K562 (cell line): ENCODE data around the gene GGACT. TPM values are rescaled to one million over a fixed set of nuclear protein-coding genes. Genes with fewer than 3 reads are reported as not detected.

ENCODE experiments used
- ATAC-seq: fragments of 200-7000 bp; cut with Tn5 transposase; 3 replicates; pipeline ENCODE4 v1.9.1; 2020; ENCODE audit warnings: moderate library complexity
- BruUV-seq: library from RNA; stranded (reverse); fragments of 400-500 nt; replicated peaks from 2 replicates; lab custom pipeline; 2021; lab: Mats Ljungman, UMichigan
- CTCF ChIA-PET: fragments of 300-600 bp; formaldehyde crosslinking; extraction: SDS; loops from one replicate; lab custom pipeline; 2021; ENCODE audit warnings: low intra/inter-chr PET ratio; lab: Yijun Ruan, JAX
- POLR2A ChIA-PET: fragments of 300-600, 350-650 bp; sonication (Branson Sonifier 250); formaldehyde crosslinking; extraction: SDS; loops from one replicate; lab custom pipeline; 2021; ENCODE audit warnings: antibody characterized with exemption, inconsistent platforms; lab: Yijun Ruan, JAX
- DNase-seq, 4 experiments: peaks; one replicate each; pipeline versions ENCODE4 v3.0.0 to v3.0.0-alpha.2; 2011 to 2018; ENCODE audit warnings: low spot score in 3 of 4, mixed read lengths in 3 of 4; ENCODE audit errors: extremely low read depth in 1 of 4
- FAIRE-seq: peaks from 2 replicates; lab custom pipeline; 2011; peaks lifted over from hg19 to GRCh38; lab: Jason Lieb, UNC
- H2AFZ ChIP-seq: 2 replicates; pipeline ENCODE4 v1.6.0; 2011; ENCODE audit warnings: low read depth, low read length, control low read depth, inconsistent platforms
- H3K27ac ChIP-seq: fragments of 200-600 bp; 3 replicates; pipeline ENCODE4 v1.8.0; 2011; ENCODE audit warnings: low read depth, mild to moderate bottlenecking, control low read depth, inconsistent platforms, low read length, moderate library complexity, mixed read lengths; ENCODE audit errors: extremely low read depth
- H3K27me3 ChIP-seq, 2 experiments: fragments of 300-600 bp in 1 of 2; 2 replicates in 1 of 2; 3 replicates in 1 of 2; pipeline versions ENCODE4 v1.6.0 to v1.8.0; 2011; ENCODE audit warnings: inconsistent platforms in 2 of 2, low read length in 2 of 2, mild to moderate bottlenecking in 1 of 2, mixed read lengths in 1 of 2, moderate library complexity in 1 of 2; ENCODE audit not compliant: control insufficient read depth in 2 of 2, insufficient read depth in 2 of 2
- H3K36me3 ChIP-seq: fragments of 300-600 bp; 3 replicates; pipeline ENCODE4 v1.8.0; 2011; ENCODE audit warnings: mild to moderate bottlenecking, low read length, inconsistent platforms; ENCODE audit not compliant: control insufficient read depth, insufficient read depth
- H3K4me1 ChIP-seq, 2 experiments: fragments of 200-600 bp in 1 of 2; replicated peaks in 1 of 2; 2 replicates in 1 of 2; 3 replicates in 1 of 2; pipeline versions ENCODE4 v1.5.1 to v1.8.0; 2011; ENCODE audit warnings: inconsistent platforms in 2 of 2, low read length in 2 of 2, mild to moderate bottlenecking in 1 of 2, mixed read lengths in 1 of 2, moderate library complexity in 1 of 2; ENCODE audit not compliant: control insufficient read depth in 2 of 2, insufficient read depth in 2 of 2
- H3K4me2 ChIP-seq: 2 replicates; pipeline ENCODE4 v1.6.1; 2011; ENCODE audit warnings: low read length, control low read depth, inconsistent platforms, mixed read lengths; ENCODE audit not compliant: insufficient read depth
- H3K4me3 ChIP-seq: fragments of 200-600 bp; sonication (generic), shearing (Covaris generic); 2 replicates; pipeline ENCODE4 v1.5.1; 2016; ENCODE audit warnings: control low read depth, inconsistent platforms
- H3K79me2 ChIP-seq: fragments of 200-600 bp; 3 replicates; pipeline ENCODE4 v1.8.0; 2011; ENCODE audit warnings: low read length, inconsistent platforms; ENCODE audit not compliant: control insufficient read depth, insufficient read depth
- H3K9ac ChIP-seq, 2 experiments: 2 replicates each; pipeline versions ENCODE4 v1.6.0 to v1.6.1; 2011; ENCODE audit warnings: low read depth in 2 of 2, low read length in 2 of 2, control low read depth in 1 of 2, inconsistent platforms in 1 of 2, mild to moderate bottlenecking in 1 of 2, mixed read lengths in 1 of 2; ENCODE audit not compliant: insufficient read depth in 1 of 2
- H3K9me1 ChIP-seq: one replicate; pipeline ENCODE4 v1.6.0; 2011; ENCODE audit warnings: inconsistent platforms, mild to moderate bottlenecking, low read length, moderate library complexity; ENCODE audit not compliant: control insufficient read depth, insufficient read depth
- H3K9me3 ChIP-seq: replicated peaks from 2 replicates; pipeline ENCODE4 v1.5.1; 2011; ENCODE audit warnings: low read depth, low read length, inconsistent platforms; ENCODE audit not compliant: control insufficient read depth, insufficient read depth
- H4K20me1 ChIP-seq: replicated peaks from 2 replicates; pipeline ENCODE4 v1.6.1; 2011; ENCODE audit warnings: low read length, inconsistent platforms, mixed read lengths; ENCODE audit not compliant: control insufficient read depth, insufficient read depth
- CCNT2 ChIP-seq: IDR thresholded peaks from 2 replicates; pipeline ENCODE4 v1.6.1; 2011; ENCODE audit warnings: borderline replicate concordance, low read depth, mild to moderate bottlenecking, moderate library complexity, mixed read lengths, low read length; ENCODE audit not compliant: insufficient read length; ENCODE audit errors: extremely low read depth
- DIDO1 ChIP-seq: fragments of 450-650 bp; IDR thresholded peaks from 2 replicates; pipeline ENCODE4 v1.6.1; 2016; ENCODE audit warnings: low read depth, missing biosample characterization, missing genetic modification characterization
- JUN ChIP-seq, 2 experiments: sonication (generic) in 1 of 2; formaldehyde crosslinking in 1 of 2; IDR thresholded peaks; 2 replicates each; pipeline versions ENCODE4 v1.6.1 to v1.8.0; 2012 to 2022; ENCODE audit warnings: borderline replicate concordance in 2 of 2, mild to moderate bottlenecking in 2 of 2, improper control_type of control experiment in 1 of 2, low read depth in 1 of 2, low read length in 1 of 2, missing genetic modification reagents in 1 of 2
- KLF16 ChIP-seq: IDR thresholded peaks from 2 replicates; pipeline ENCODE4 v1.6.1; 2016; ENCODE audit warnings: antibody characterized with exemption
- PURB ChIP-seq: sonication (generic); formaldehyde crosslinking; IDR thresholded peaks from 2 replicates; pipeline ENCODE4 v1.9.0; 2021; ENCODE audit warnings: low read depth, mild to moderate bottlenecking, missing genetic modification reagents
- RBM15 ChIP-seq: fragments of 200-400 bp; formaldehyde crosslinking; IDR thresholded peaks from 2 replicates; pipeline ENCODE4 v1.6.1; 2018; ENCODE audit warnings: mild to moderate bottlenecking, low read length, moderate library complexity; ENCODE audit not compliant: insufficient read depth
- ZNF124 ChIP-seq: sonication (generic); formaldehyde crosslinking; IDR thresholded peaks from 2 replicates; pipeline ENCODE4 v1.8.1; 2022; ENCODE audit warnings: missing genetic modification reagents
- WGBS: fragments of 100-300 bp; shearing (Covaris generic); methylation state at CpG from one replicate; pipeline ENCODE4 v1.1.6; 2016; ENCODE audit warnings: low coverage, mixed read lengths; ENCODE audit not compliant: insufficient coverage; ENCODE audit errors: missing lambda C conversion rate; 5-methylcytosine and 5-hydroxymethylcytosine counted together
- in situ Hi-C: fragments of 300-500 bp; cut with MboI; formaldehyde crosslinking; loops from 4 replicates; pipeline ENCODE4 v1.15.0; 2018; ENCODE audit warnings: inconsistent platforms, mixed read lengths
- intact Hi-C: fragments of 100-400 bp; cut with micrococcal nuclease; formaldehyde crosslinking; loops from 2 replicates; pipeline ENCODE4 v1.14.2; 2022
- polyA plus RNA-seq, 8 experiments: library from polyadenylated mRNA; depleted of rRNA in 4 of 8; stranded (reverse) in 5 of 8; unstranded in 3 of 8; fragments of >200 nt; fragmentation: Nextera tagmentation in 2 of 8; fragmentation: Illumina TruSeq in 1 of 8; extraction: Ambion mirVana in 2 of 8; extraction: Trizol in 1 of 8; gene quantifications; 2 replicates each; pipeline versions ENCODE4 v1.2.1 to v1.2.3, GENCODE V29; 2011 to 2014; ENCODE audit warnings: inconsistent platforms in 1 of 8, missing spikeins in 1 of 8
- total RNA-seq, 7 experiments: library from RNA; depleted of rRNA in 6 of 7; stranded (reverse); fragments of >200 nt in 6 of 7; fragmentation: Illumina TruSeq in 2 of 7; extraction: Trizol in 2 of 7; gene quantifications; 2 replicates each; pipeline versions ENCODE4 v1.2.1 to v1.2.3, GENCODE V29; 2011 to 2021; ENCODE audit warnings: low replicate concordance in 1 of 7
- TF ChIP-seq, protein P1 (sequence below): fragments of 450-650 bp; IDR thresholded peaks from 2 replicates; pipeline ENCODE4 v1.7.0; 2016; ENCODE audit warnings: borderline replicate concordance
- TF ChIP-seq, protein P2 (sequence below): fragments of 450-650 bp; formaldehyde crosslinking; IDR thresholded peaks from 2 replicates; pipeline ENCODE4 v1.4.0; 2020; ENCODE audit warnings: mild to moderate bottlenecking, mixed read lengths
- TF ChIP-seq, protein P3 (sequence below): fragments of 250-450 bp; sonication (Bioruptor Pico); IDR thresholded peaks from 2 replicates; pipeline ENCODE4 v1.9.0; 2021; ENCODE audit warnings: mild to moderate bottlenecking

The GGACT gene
- total and polyA plus RNA-seq, 9 of the 15 experiments (the other 6 are each of a cell fraction or from before 2014, with no cell fraction given) = 0.20 to 3.2 (median 1.7) TPM

DNA sequence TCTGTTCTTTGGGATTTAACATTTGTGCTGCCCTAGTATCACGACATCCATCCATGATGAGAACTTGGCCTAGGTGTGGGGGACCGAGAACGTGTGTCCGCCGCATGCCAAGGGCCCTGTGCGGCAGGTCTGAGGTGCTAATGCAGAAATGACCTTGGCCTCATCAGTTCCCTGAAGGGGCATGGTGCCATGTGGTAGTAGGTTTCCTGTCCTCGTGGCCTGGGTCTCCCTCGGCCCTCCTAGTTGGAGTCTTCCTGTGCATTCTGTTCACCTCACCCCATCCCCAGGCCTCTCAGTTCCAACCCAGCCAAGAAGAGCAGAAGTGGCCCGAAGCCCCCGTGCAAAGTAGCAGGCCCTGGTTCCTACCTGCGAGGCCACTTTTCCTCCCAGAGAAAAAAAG is 59.8 kb downstream of the GGACT start:
- no peak overlapping the region for H3K4me2 ChIP-seq
- intact Hi-C loops (no loop called here), in situ Hi-C loops (loop anchor here (25.0 kb wide), 1 partner anchor 867 kb away; no protein-coding TSS in a partner anchor)
- H3K27me3 ChIP-seq = no peaks in the 10 kb centered on the region
- no peak overlapping the region for H3K4me3 ChIP-seq
- no TSS peak for BruUV-seq
- ATAC-seq = no peak
- no peaks in the 10 kb centered on the region for H3K4me1 ChIP-seq
- 42% methylated on average over 3 of the region's 11 CpGs for WGBS
- no peak overlapping the region for H3K9ac ChIP-seq
- no peak overlapping the region for H3K27ac ChIP-seq
- POLR2A ChIA-PET = no interaction called here
- H4K20me1 ChIP-seq = no peaks in the 10 kb centered on the region
- no peaks in the 10 kb centered on the region for H3K36me3 ChIP-seq
- no peaks in the 10 kb centered on the region for H3K9me1 ChIP-seq
- no peak for DNase-seq
- no peak overlapping the region for H2AFZ ChIP-seq
- no peak for FAIRE-seq
- H3K9me3 ChIP-seq = no peaks in the 10 kb centered on the region
- CTCF ChIA-PET = no interaction called here
- H3K79me2 ChIP-seq = no peaks in the 10 kb centered on the region
- TF ChIP-seq KLF16 (no peak), ZNF124 (CRISPR knock-in tag) (no peak), RBM15 (no peak), JUN (IDR thresholded peaks at IDR 0.05; ENCODE audit: borderline replicate concordance, low read depth, low read length) (no peak), JUN (CRISPR knock-in tag; IDR thresholded peaks at IDR 0.05; ENCODE audit: borderline replicate concordance) (no peak), PURB (no peak), CCNT2 (no peak), DIDO1 (tag) (no peak)
- TF ChIP-seq, protein P1, sequence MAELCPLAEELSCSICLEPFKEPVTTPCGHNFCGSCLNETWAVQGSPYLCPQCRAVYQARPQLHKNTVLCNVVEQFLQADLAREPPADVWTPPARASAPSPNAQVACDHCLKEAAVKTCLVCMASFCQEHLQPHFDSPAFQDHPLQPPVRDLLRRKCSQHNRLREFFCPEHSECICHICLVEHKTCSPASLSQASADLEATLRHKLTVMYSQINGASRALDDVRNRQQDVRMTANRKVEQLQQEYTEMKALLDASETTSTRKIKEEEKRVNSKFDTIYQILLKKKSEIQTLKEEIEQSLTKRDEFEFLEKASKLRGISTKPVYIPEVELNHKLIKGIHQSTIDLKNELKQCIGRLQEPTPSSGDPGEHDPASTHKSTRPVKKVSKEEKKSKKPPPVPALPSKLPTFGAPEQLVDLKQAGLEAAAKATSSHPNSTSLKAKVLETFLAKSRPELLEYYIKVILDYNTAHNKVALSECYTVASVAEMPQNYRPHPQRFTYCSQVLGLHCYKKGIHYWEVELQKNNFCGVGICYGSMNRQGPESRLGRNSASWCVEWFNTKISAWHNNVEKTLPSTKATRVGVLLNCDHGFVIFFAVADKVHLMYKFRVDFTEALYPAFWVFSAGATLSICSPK = no peak
- TF ChIP-seq, protein P2, sequence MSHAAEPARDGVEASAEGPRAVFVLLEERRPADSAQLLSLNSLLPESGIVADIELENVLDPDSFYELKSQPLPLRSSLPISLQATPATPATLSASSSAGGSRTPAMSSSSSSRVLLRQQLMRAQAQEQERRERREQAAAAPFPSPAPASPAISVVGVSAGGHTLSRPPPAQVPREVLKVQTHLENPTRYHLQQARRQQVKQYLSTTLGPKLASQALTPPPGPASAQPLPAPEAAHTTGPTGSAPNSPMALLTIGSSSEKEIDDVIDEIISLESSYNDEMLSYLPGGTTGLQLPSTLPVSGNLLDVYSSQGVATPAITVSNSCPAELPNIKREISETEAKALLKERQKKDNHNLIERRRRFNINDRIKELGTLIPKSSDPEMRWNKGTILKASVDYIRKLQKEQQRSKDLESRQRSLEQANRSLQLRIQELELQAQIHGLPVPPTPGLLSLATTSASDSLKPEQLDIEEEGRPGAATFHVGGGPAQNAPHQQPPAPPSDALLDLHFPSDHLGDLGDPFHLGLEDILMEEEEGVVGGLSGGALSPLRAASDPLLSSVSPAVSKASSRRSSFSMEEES (CRISPR knock-in tag) = no peak
- TF ChIP-seq, protein P3, sequence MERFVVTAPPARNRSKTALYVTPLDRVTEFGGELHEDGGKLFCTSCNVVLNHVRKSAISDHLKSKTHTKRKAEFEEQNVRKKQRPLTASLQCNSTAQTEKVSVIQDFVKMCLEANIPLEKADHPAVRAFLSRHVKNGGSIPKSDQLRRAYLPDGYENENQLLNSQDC (CRISPR knock-in tag) = no peak
